HAP-1 (cell line): ENCODE results near the gene ASMTL.
"Not testable (repeated sequence)": the region's sequence is repeated elsewhere in the genome, so short reads cannot be mapped to it uniquely, and the experiment has no call there.

Source experiments
- DNase-seq, 2 experiments: peaks; one replicate each; pipeline ENCODE4 v3.0.0-alpha.2; 2016 to 2020; ENCODE audit warnings: low spot score in 2 of 2
- H3K27me3 ChIP-seq: fragments of 250-450 bp; sonication (Bioruptor Pico); 2 replicates; pipeline ENCODE4 v1.5.1; 2020; ENCODE audit warnings: low read depth, mild to moderate bottlenecking, moderate library complexity
- H3K36me3 ChIP-seq: fragments of 250-450 bp; sonication (Bioruptor Pico); replicated peaks from 2 replicates; pipeline ENCODE4 v1.5.1; 2020; ENCODE audit warnings: mild to moderate bottlenecking
- H3K4me1 ChIP-seq: fragments of 250-450 bp; sonication (Bioruptor Pico); 2 replicates; pipeline ENCODE4 v1.5.1; 2020; ENCODE audit warnings: mild to moderate bottlenecking
- H3K4me3 ChIP-seq: fragments of 250-450 bp; sonication (Bioruptor Pico); 2 replicates; pipeline ENCODE4 v1.5.1; 2020; ENCODE audit warnings: mild to moderate bottlenecking, moderate library complexity
- H3K9me3 ChIP-seq: fragments of 250-450 bp; sonication (Bioruptor Pico); 2 replicates; pipeline ENCODE4 v1.5.1; 2020; ENCODE audit warnings: mild to moderate bottlenecking, moderate library complexity
- in situ Hi-C: fragments of 300-500 bp; cut with MboI; formaldehyde crosslinking; loops from 3 replicates; pipeline ENCODE4 v1.14.3; 2020; ENCODE audit warnings: low sequenced_read_pairs, inconsistent platforms, mixed read lengths

Gene ASMTL

DNA sequence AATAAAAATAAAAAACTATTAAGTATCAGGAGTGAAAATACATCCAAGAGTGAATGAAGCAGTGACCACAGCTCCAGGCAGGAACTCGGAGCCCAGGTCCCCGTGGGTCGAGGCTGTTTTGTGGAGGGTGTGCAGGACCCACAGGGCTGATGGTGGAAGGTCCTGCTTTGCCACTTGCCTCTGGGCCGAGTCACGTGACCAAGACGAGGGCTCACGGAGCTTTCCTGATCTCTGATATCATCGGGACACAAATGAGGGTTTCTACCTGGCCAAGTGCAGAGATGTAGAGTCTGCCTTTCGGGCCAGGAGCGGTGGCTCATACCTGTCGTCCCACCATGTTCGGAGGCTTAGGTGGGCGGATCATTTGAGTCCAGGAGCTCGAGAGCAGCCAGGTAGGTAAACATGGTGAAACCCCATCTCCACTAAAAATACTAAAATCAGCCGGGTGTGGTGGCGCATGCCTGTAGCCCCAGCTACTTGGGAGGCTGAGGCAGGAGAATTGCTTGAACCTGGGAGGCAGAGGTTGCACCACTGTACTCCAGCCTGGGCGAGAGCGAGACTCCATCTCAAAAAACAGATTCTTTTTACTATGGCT lies 68.0 kb downstream of the ASMTL start:
- H3K36me3 ChIP-seq, result peaks cover 57% of the 10 kb centered on the region

DNA sequence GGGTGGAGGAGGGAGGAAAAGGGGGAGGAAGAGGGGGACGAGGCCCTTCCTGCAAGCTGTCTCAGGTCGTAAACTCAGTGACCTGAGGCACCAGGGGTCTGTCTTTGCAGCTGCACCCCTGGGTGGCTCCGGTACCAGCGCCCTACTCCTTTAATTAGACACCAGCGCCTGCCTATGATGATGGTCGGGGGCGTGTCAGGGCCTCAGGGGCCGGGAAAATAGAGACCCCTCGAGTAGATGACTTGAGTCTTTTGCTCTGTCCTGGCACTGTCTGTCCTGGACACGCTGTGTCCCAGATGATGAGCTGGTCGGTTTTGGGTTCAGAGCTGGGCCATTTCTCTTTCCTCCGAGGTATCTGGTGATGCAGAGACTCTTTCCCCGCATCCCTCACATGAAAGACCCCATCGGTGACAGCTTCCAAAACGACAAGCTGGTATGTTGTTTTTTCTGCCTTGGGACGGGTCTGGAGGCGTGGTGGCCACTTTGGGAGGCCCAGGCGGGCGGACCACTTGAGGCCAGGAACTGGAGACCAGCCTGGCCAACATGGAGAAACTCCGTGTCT lies 72.0 kb downstream of the ASMTL start:
- in situ Hi-C loops, result no loop called here
- peaks cover 16% of the 10 kb centered on the region for H3K36me3 ChIP-seq

More for the DNA sequence above, 68.0 kb downstream of the ASMTL start:
- no peak overlapping the region for H3K4me3 ChIP-seq
- no peaks in the 10 kb centered on the region for H3K9me3 ChIP-seq
- in situ Hi-C loops, result no loop called here
- no peaks in the 10 kb centered on the region for H3K27me3 ChIP-seq
- no peaks in the 10 kb centered on the region; the same call in 1 of the 2 replicates for H3K4me1 ChIP-seq
- no peak for DNase-seq

DNA sequence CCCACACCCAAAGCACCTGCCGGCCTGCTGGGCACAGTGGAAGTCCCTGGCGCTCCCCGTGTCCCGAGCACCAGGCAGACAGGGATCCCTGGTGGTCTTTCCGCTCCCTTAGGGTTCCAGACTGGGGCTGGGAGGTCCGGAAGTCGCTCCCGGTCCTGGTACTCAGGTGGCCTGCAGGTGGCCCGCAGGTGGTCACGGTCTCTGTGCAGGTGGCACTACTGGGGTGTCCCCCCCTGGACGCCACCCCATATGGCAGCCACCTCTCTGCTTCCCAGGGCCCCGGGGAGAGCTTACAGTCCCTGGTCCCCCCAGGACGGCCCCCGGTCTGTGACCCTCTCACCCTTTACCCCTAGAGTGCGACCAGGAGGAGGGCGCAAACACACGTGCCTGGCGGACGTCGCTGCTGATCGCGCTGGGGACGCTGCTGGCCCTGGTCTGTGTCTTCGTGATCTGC lies 74.4 kb downstream of the ASMTL start:
- no peak for DNase-seq
- H3K9me3 ChIP-seq, result no peaks in the 10 kb centered on the region
- in situ Hi-C loops, result no loop called here
- H3K4me3 ChIP-seq, result no peak overlapping the region
- no peaks in the 10 kb centered on the region for H3K27me3 ChIP-seq
- no peaks in the 10 kb centered on the region for H3K36me3 ChIP-seq
- H3K4me1 ChIP-seq, result no peaks in the 10 kb centered on the region

More for the DNA sequence above, 72.0 kb downstream of the ASMTL start:
- H3K9me3 ChIP-seq, result no peaks in the 10 kb centered on the region
- no peak overlapping the region for H3K4me3 ChIP-seq
- H3K27me3 ChIP-seq, result no peaks in the 10 kb centered on the region
- no peaks in the 10 kb centered on the region for H3K4me1 ChIP-seq
- peak in 1 of 2 experiments; percentile 64 for DNase-seq

DNA sequence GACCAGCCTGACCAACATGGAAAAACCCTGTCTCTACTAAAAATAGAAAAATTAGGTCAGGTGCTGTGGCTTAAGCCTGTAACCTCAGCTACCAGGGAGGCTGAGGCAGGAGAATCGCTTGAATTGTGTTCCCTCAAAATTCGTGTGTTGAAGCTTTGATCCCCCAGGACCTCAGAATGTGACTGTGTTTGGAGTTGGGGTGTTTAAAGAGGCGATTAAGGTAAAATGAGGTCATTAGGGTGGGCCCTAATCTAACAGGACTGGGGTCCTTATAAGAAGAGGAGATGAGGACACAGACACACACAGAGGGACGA lies 84.4 kb downstream of the ASMTL start:
- Histone ChIP-seq H3K27me3 (no peaks in the 10 kb centered on the region), H3K9me3 (no peaks in the 10 kb centered on the region), H3K4me3 (no peak overlapping the region), H3K4me1 (no peaks in the 10 kb centered on the region), H3K36me3 (no peaks in the 10 kb centered on the region)
- in situ Hi-C loops, result no loop called here
- DNase-seq, result no peak

DNA sequence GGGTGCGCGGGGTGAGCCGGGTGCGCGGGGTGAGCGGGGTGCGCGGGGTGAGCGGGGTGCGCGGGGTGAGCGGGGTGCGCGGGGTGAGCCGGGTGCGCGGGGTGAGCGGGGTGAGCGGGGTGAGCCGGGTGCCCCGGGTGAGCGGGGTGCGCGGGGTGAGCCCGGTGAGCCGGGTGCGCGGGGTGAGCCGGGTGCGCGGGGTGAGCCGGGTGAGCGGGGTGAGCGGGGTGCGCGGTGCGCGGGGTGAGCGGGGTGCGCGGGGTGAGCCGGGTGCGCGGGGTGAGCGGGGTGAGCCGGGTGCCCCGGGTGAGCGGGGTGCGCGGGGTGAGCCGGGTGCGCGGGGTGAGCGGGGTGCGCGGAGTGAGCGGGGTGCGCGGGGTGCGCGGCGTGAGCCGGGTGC lies 86.3 kb downstream of the ASMTL start:
- in situ Hi-C loops, H3K27me3 ChIP-seq, H3K4me3 ChIP-seq, H3K36me3 ChIP-seq, H3K9me3 ChIP-seq, DNase-seq, H3K4me1 ChIP-seq: not testable (repeated sequence)

DNA sequence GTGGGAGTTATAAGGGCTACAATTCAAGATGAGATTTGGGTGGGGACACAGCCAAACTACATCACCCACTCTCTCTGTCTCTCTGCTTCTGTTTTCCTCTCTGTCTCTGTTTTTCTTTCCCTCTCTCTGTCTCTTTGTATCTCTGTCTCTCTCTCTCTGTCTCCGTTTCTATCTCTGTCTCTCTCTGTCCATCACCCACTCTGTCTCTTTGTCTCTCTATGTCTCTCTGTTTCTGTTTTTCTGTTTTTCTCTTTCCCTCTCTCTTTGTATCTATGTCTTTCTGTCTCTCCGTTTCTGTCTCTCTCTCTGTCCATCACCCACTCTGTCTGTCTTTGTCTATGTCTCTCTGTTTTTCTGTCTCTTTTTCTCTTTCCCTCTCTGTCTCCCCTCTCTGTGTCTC lies 90.8 kb downstream of the ASMTL start:
- H3K36me3 ChIP-seq, result no peaks in the 10 kb centered on the region
- H3K27me3 ChIP-seq, result no peaks in the 10 kb centered on the region
- no peaks in the 10 kb centered on the region for H3K4me1 ChIP-seq
- H3K9me3 ChIP-seq, result no peaks in the 10 kb centered on the region
- no peak for DNase-seq
- no peak overlapping the region for H3K4me3 ChIP-seq
- in situ Hi-C loops, result no loop called here

DNA sequence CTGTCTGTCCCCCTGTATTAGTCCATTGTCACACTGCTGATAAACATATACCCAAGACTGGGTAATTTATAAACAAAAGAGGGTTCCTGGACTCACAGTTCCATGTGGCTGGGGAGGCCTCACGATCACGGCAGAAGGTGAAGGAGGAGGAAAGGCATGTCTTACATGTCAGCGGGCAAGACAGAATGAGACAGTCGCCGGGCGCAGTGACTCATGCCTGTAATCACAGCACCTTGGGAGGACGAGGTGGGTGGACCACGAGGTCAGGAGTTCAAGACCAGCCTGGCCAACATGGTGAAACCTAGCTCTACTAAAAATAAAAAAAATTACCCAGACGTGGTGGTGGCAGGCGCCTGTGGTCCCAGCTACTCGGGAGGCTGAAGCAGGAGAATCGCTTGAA lies 91.4 kb downstream of the ASMTL start:
- in situ Hi-C loops, result no loop called here
- no peak overlapping the region for H3K4me3 ChIP-seq
- no peaks in the 10 kb centered on the region for H3K27me3 ChIP-seq
- no peaks in the 10 kb centered on the region for H3K4me1 ChIP-seq
- no peaks in the 10 kb centered on the region for H3K36me3 ChIP-seq
- no peak for DNase-seq
- H3K9me3 ChIP-seq, result no peaks in the 10 kb centered on the region

DNA sequence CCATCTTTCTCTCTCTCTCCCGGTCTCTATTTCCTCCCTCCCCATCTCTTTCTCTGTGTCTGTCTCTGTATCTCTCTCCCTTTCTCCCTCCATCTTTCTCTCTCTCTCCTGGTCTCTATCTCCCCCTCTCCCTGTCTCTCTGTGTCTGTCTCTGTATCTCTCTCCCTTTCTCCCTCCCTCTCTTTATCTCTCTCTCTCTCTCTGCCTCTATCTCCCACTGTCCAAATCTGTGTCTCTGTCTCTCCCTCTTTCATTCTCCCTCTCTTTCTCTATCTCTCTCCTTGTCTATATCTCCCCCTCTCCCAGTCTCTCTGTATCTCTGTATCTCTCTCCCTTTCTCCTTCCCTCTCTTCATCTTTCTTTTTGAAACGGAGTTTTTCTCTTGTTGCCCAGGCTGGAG lies 92.5 kb downstream of the ASMTL start:
- no peaks in the 10 kb centered on the region for H3K27me3 ChIP-seq
- H3K36me3 ChIP-seq, result no peaks in the 10 kb centered on the region
- in situ Hi-C loops, result no loop called here
- no peak overlapping the region for H3K4me3 ChIP-seq
- H3K4me1 ChIP-seq, result peaks cover 4% of the 10 kb centered on the region; the same call in 1 of the 2 replicates
- no peak for DNase-seq
- H3K9me3 ChIP-seq, result no peaks in the 10 kb centered on the region

DNA sequence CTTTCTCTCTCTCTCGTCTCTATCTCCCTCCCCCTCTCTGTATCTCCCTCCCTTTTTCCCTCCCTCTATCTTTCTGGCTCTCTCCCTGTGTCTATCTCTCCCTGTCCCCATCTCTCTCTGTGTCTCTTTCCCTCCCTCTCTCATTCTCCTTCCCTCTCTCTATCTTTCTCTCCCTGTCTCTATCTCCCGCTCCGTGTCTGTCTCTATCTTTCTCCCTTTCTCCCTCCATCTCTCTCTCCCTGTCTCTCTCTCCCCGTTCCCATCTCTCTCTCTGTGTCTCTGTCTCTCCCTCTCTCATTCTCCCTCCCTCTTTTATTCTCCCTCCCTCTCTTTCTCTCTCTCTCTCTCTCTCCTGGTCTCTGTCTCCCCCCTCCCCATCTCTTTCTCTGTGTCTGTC lies 93.2 kb downstream of the ASMTL start:
- no peaks in the 10 kb centered on the region for H3K36me3 ChIP-seq
- no peak overlapping the region for H3K4me3 ChIP-seq
- DNase-seq, result no peak
- in situ Hi-C loops, result no loop called here
- H3K9me3 ChIP-seq, result no peaks in the 10 kb centered on the region
- no peaks in the 10 kb centered on the region for H3K27me3 ChIP-seq
- peaks cover 4% of the 10 kb centered on the region; the same call in 1 of the 2 replicates for H3K4me1 ChIP-seq

DNA sequence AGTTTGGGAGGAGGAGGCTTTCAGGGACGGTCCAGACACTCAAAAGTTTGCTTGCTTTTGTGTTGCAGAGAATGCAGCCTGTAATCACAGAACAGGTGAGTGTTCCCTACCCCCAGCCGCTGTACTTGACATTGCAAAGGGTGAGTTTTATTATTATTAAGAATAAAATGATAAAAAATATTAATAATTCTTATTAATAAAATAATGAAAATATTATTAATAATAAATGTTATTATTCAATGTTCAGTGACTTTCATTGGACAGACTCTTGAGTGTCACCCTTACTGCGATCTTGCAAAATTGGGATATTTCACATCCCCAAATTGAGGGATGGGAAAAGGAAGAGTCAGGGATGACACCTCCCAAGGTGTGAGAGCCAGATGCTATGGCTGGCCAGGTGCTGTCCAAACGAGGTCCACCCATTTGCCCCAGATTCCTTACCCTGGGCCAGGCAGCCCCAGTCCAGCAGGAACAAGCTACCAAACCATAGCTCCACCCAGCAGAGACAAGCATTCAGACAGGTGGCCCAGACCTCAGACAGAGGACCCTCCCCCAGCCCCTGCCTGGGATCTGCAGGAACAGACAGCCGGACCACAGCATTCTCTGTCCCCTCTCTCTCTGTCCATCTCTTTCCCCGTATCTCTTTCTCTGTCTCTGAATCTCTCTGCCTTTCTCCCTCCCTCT lies 93.8 kb downstream of the ASMTL start:
- no peaks in the 10 kb centered on the region for H3K27me3 ChIP-seq
- no peaks in the 10 kb centered on the region for H3K36me3 ChIP-seq
- H3K9me3 ChIP-seq, result no peaks in the 10 kb centered on the region
- in situ Hi-C loops, result no loop called here
- DNase-seq, result no peak
- peaks cover 4% of the 10 kb centered on the region; the same call in 1 of the 2 replicates for H3K4me1 ChIP-seq
- no peak overlapping the region for H3K4me3 ChIP-seq

DNA sequence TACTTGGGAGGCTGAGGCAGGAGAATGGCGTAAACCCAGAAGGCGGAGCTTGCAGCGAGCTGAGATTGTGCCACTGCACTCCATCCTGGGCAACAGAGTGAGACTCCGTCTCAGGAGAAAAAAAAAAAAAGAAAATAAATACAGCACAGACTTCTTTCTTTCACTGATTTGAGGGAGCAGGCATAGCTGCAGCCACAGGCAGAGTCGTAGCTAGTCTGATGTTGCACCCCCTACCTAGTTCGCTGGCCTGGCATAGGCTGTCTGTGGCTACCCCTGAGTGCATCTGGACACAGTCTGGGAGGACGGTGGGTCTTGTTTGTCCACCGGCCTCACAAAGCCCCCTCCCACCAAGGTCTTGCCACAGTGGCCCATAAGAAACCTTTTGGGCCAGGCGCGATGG lies 94.7 kb downstream of the ASMTL start:
- H3K36me3 ChIP-seq, result no peaks in the 10 kb centered on the region
- H3K4me3 ChIP-seq, result no peak overlapping the region
- in situ Hi-C loops, result no loop called here
- H3K27me3 ChIP-seq, result no peaks in the 10 kb centered on the region
- no peaks in the 10 kb centered on the region for H3K9me3 ChIP-seq
- H3K4me1 ChIP-seq, result peaks cover 4% of the 10 kb centered on the region; the same call in 1 of the 2 replicates
- DNase-seq, result no peak

DNA sequence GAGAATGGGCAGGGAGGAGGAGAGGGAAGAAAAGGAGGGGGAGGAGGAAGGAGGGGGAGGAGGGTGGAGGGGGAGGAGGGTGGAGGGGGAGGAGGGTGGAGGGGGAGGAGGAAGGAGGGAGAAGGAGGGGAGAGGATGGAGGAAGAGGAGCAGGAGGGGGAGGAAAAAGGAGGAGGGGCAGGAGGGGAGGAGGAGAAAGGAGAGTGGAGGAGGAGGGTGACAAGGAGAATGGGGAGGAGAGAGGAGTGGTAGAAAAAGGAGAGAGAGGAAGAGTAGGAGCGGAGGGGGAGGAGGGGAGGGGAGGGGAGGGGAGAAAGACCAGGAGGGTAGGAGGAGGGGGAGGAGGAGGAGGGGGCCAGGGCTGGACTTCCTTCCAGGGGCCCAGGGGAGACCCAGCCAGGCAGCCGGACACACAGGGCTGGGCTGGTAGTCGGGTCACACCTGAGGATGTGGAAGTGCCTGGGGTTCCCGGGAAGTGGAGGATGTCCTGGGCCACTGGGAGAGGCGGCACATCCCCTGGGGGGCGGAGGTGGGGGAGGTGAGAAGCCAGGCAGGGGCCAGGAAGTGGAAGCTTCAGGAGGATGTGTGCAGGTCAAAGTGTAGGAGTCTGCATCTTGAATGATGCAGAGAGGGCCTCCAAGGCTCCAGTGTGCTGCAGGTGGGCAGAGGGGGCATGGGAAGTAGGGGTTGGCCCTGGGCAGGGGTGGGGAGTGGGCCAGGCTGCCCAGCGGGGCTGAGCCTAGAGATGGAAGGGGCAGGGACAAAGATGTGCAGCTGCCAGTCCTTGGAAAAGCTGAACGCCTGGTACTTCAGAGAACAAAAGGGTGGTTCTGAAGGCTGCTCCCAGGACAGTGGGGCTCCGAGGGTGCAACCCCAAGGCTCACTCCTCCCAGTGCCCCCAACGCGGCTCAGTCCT lies 97.3 kb downstream of the ASMTL start:
- Histone ChIP-seq H3K4me1 (peaks cover 4% of the 10 kb centered on the region; the same call in 1 of the 2 replicates), H3K9me3 (no peaks in the 10 kb centered on the region), H3K4me3 (no peak overlapping the region), H3K36me3 (no peaks in the 10 kb centered on the region), H3K27me3 (no peaks in the 10 kb centered on the region)
- DNase-seq, result no peak
- in situ Hi-C loops, result no loop called here

DNA sequence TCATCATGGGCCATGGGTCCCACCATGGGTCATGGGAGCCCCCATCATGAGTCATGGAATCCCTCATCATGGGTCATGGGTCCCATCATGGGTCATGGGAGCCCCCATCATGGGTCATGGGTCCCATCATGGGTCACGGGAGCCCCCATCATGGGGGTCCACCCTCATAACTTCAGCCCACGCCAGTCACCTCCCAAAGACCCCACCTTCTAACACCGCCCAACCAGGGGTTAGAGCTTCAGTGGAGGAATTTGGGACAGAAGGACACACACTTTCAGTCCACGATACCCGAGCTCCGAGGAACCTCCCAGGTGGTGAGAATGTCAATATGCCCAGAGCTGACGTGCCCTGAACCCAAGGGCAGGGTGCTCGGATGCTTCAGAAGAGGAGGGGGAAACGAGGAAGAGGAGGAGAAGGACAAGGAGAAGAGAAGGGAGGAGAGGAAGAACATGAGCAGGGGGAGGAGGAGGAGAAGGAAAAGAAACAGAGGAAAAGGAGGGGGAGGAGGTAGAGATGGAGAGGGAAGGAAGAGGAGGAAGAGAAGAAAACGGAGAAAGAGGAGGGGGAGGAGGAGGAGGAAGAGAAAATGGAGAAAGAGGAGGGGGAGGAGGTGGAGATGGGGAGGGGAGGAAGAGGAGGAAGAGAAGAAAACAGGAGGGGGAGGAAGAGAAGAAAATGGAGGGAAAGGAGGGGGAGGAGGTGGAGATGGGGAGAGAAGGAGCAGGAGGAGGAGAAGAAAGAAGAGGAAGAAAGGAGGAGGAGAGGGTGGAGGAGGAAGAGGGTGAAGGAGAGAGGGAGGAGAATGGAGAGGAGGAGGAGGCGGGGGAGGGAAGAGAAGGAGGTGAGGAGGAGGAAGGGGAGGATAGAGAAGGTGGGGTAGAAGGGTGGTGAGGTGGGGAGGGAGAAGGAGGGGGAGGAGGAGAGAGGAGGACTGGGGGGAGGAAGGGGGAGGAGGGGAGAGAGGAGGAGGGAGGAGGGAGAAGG lies 98.4 kb downstream of the ASMTL start:
- H3K9me3 ChIP-seq, result no peaks in the 10 kb centered on the region
- peaks cover 4% of the 10 kb centered on the region; the same call in 1 of the 2 replicates for H3K4me1 ChIP-seq
- H3K4me3 ChIP-seq, result no peak overlapping the region
- H3K36me3 ChIP-seq, result no peaks in the 10 kb centered on the region
- in situ Hi-C loops, result no loop called here
- H3K27me3 ChIP-seq, result no peaks in the 10 kb centered on the region
- DNase-seq, result no peak
